H1 (cell line): ENCODE data around the gene DPF3. TPM values are rescaled to one million over a fixed set of nuclear protein-coding genes. Genes with fewer than 3 reads are reported as not detected.

ENCODE experiments used
- CTCF ChIA-PET: fragments of 300-600 bp; sonication (Branson Sonifier 250); formaldehyde crosslinking; loops from one replicate; lab custom pipeline; 2021; ENCODE audit not compliant: partially characterized antibody; lab: Charles Lee
- POLR2A ChIA-PET: fragments of 300-600 bp; sonication (Branson Sonifier 250); formaldehyde crosslinking; loops from one replicate; lab custom pipeline; 2021; ENCODE audit warnings: inconsistent platforms; ENCODE audit not compliant: partially characterized antibody; lab: Charles Lee
- DNase-seq, 2 experiments: peaks; one replicate each; pipeline versions ENCODE4 v3.0.0 to v3.0.0-alpha.2; 2010 to 2022; ENCODE audit warnings: low spot score in 2 of 2, low read depth in 1 of 2, mixed read lengths in 1 of 2
- FAIRE-seq: peaks from 2 replicates; lab custom pipeline; 2011; peaks lifted over from hg19 to GRCh38; lab: Jason Lieb, UNC
- H2AFZ ChIP-seq: 2 replicates; pipeline ENCODE4 v1.8.1; 2012; ENCODE audit warnings: low read length, inconsistent platforms
- H2AK5ac ChIP-seq: 2 replicates; pipeline ENCODE4 v1.6.1; 2013; ENCODE audit warnings: low read depth, low read length
- H2BK120ac ChIP-seq: replicated peaks from 2 replicates; pipeline ENCODE3; 2013; ENCODE audit warnings: low read depth, low read length, inconsistent platforms
- H2BK12ac ChIP-seq: 2 replicates; pipeline ENCODE4 v1.6.1; 2013; ENCODE audit warnings: low read depth, low read length
- H2BK15ac ChIP-seq: 2 replicates; pipeline ENCODE4 v1.6.1; 2013; ENCODE audit warnings: low read length
- H2BK20ac ChIP-seq: 2 replicates; pipeline ENCODE4 v1.6.1; 2013; ENCODE audit warnings: low read length
- H2BK5ac ChIP-seq: 2 replicates; pipeline ENCODE4 v1.6.1; 2013; ENCODE audit warnings: low read depth, low read length
- H3K14ac ChIP-seq: 2 replicates; pipeline ENCODE4 v1.6.1; 2013; ENCODE audit warnings: inconsistent platforms; ENCODE audit not compliant: insufficient read length
- H3K18ac ChIP-seq: 2 replicates; pipeline ENCODE4 v1.6.1; 2013; ENCODE audit warnings: low read length; ENCODE audit errors: extremely low read depth
- H3K23ac ChIP-seq: 2 replicates; pipeline ENCODE4 v1.6.1; 2013; ENCODE audit warnings: inconsistent platforms; ENCODE audit not compliant: insufficient read length
- H3K23me2 ChIP-seq: 2 replicates; pipeline ENCODE4 v1.6.1; 2013; ENCODE audit warnings: low read depth, low read length
- H3K27ac ChIP-seq: 2 replicates; pipeline ENCODE4 v1.6.1; 2011; ENCODE audit warnings: low read depth, low read length, inconsistent platforms
- H3K27me3 ChIP-seq, 4 experiments: replicated peaks in 1 of 4; 1 replicate in 1 of 4; 2 replicates in 3 of 4; pipeline versions ENCODE4 v1.6.1 to v1.8.1; 2011 to 2013; ENCODE audit warnings: low read length in 3 of 4, mild to moderate bottlenecking in 3 of 4, inconsistent platforms in 2 of 4, mixed read lengths in 2 of 4, moderate library complexity in 1 of 4; ENCODE audit not compliant: control insufficient read depth in 3 of 4, insufficient read depth in 3 of 4; ENCODE audit errors: extremely low read depth in 1 of 4
- H3K36me3 ChIP-seq, 4 experiments: 2 replicates each; pipeline versions ENCODE4 v1.6.1 to v1.8.1; 2011 to 2013; ENCODE audit warnings: mild to moderate bottlenecking in 4 of 4, low read length in 3 of 4, moderate library complexity in 2 of 4, control low read depth in 1 of 4, inconsistent platforms in 1 of 4; ENCODE audit not compliant: insufficient read depth in 4 of 4, control insufficient read depth in 2 of 4
- H3K4ac ChIP-seq: replicated peaks from 2 replicates; pipeline ENCODE3; 2013; ENCODE audit warnings: low read length, low read depth, mixed read lengths, inconsistent platforms; ENCODE audit not compliant: insufficient read length
- H3K4me1 ChIP-seq, 4 experiments: replicated peaks in 1 of 4; 1 replicate in 1 of 4; 2 replicates in 3 of 4; pipeline versions ENCODE4 v1.6.1 to v1.8.1; 2011 to 2013; ENCODE audit warnings: low read length in 3 of 4, inconsistent platforms in 2 of 4, mixed read lengths in 1 of 4; ENCODE audit not compliant: insufficient read depth in 4 of 4, control insufficient read depth in 3 of 4
- H3K4me2 ChIP-seq, 2 experiments: 2 replicates each; pipeline versions ENCODE4 v1.6.1 to v1.8.1; 2011 to 2013; ENCODE audit warnings: low read depth in 2 of 2, low read length in 2 of 2, control low read depth in 1 of 2, inconsistent platforms in 1 of 2, mild to moderate bottlenecking in 1 of 2; ENCODE audit not compliant: insufficient read depth in 1 of 2
- H3K4me3 ChIP-seq, 4 experiments: fragments of 200-600, 300-600 bp in 1 of 4; sonication (generic), shearing (Covaris generic), sonication (Bioruptor Twin) in 1 of 4; 2 replicates each; pipeline versions ENCODE4 v1.5.1 to v1.8.1; 2011 to 2016; ENCODE audit warnings: low read length in 4 of 4, low read depth in 3 of 4, control low read depth in 2 of 4, inconsistent platforms in 2 of 4, mild to moderate bottlenecking in 2 of 4, mixed read lengths in 1 of 4, moderate library complexity in 1 of 4; ENCODE audit not compliant: insufficient read depth in 2 of 4; ENCODE audit errors: extremely low read depth in 1 of 4
- H3K56ac ChIP-seq: replicated peaks from 2 replicates; pipeline ENCODE3; 2013; ENCODE audit warnings: low read depth, mild to moderate bottlenecking, mixed read lengths, low read length, inconsistent platforms; ENCODE audit not compliant: insufficient read length
- H3K79me1 ChIP-seq: 2 replicates; pipeline ENCODE4 v1.6.1; 2013; ENCODE audit warnings: low read depth, low read length, control low read depth
- H3K79me2 ChIP-seq, 2 experiments: 2 replicates each; pipeline versions ENCODE4 v1.6.1 to v1.8.1; 2012 to 2013; ENCODE audit warnings: low read length in 2 of 2, mild to moderate bottlenecking in 2 of 2, inconsistent platforms in 1 of 2; ENCODE audit not compliant: insufficient read depth in 2 of 2, control insufficient read depth in 1 of 2
- H3K9ac ChIP-seq, 4 experiments: replicated peaks in 1 of 4; 1 replicate in 1 of 4; 2 replicates in 3 of 4; pipeline versions ENCODE4 v1.6.1 to v1.8.1; 2011 to 2013; ENCODE audit warnings: low read depth in 3 of 4, low read length in 3 of 4, control low read depth in 2 of 4, mild to moderate bottlenecking in 2 of 4, moderate library complexity in 2 of 4, inconsistent platforms in 1 of 4; ENCODE audit errors: extremely low read depth in 1 of 4
- H3K9me3 ChIP-seq, 2 experiments: 2 replicates each; pipeline versions ENCODE4 v1.6.1 to v1.8.1; 2012 to 2013; ENCODE audit warnings: mild to moderate bottlenecking in 2 of 2, moderate library complexity in 2 of 2, control low read depth in 1 of 2, inconsistent platforms in 1 of 2, low read depth in 1 of 2, low read length in 1 of 2, mixed read lengths in 1 of 2; ENCODE audit not compliant: insufficient read depth in 2 of 2
- H4K20me1 ChIP-seq, 2 experiments: replicated peaks in 1 of 2; 2 replicates each; pipeline versions ENCODE3 to v1.8.1; 2011 to 2013; ENCODE audit warnings: inconsistent platforms in 2 of 2, low read length in 2 of 2, mild to moderate bottlenecking in 1 of 2; ENCODE audit not compliant: insufficient read depth in 2 of 2, control insufficient read depth in 1 of 2
- H4K5ac ChIP-seq: 2 replicates; pipeline ENCODE4 v1.6.1; 2013; ENCODE audit warnings: low read length, low read depth, mixed read lengths, inconsistent platforms; ENCODE audit not compliant: insufficient read length
- H4K8ac ChIP-seq: 2 replicates; pipeline ENCODE4 v1.8.0; 2013; ENCODE audit warnings: mild to moderate bottlenecking, moderate library complexity, low read length, inconsistent platforms; ENCODE audit not compliant: insufficient read depth; ENCODE audit errors: extremely low read depth
- H4K91ac ChIP-seq: replicated peaks from 2 replicates; pipeline ENCODE3; 2013; ENCODE audit warnings: low read length, mixed read lengths, inconsistent platforms; ENCODE audit not compliant: insufficient read length
- BACH1 ChIP-seq: IDR thresholded peaks from 2 replicates; pipeline ENCODE4 v1.6.1; 2012; ENCODE audit warnings: low read length, improper control_type of control experiment
- NANOG ChIP-seq: IDR thresholded peaks from 2 replicates; pipeline ENCODE4 v1.6.1; 2011; ENCODE audit warnings: low read length, low read depth, mild to moderate bottlenecking, inconsistent platforms; ENCODE audit not compliant: insufficient read depth, poor library complexity, severe bottlenecking
- SRF ChIP-seq: IDR thresholded peaks from 2 replicates; pipeline ENCODE4 v1.6.1; 2011; ENCODE audit warnings: mild to moderate bottlenecking, low read depth, low read length, moderate library complexity
- ZNF274 ChIP-seq: IDR thresholded peaks from 2 replicates; pipeline ENCODE4 v1.7.0; 2012; ENCODE audit warnings: low read length, borderline replicate concordance; ENCODE audit errors: extremely low read depth
- WGBS, 2 experiments: shearing (Covaris generic) in 1 of 2; methylation state at CpG; one replicate each; pipeline versions ENCODE4 v1.1.6 to v1.1.7; 2013 to 2015; ENCODE audit warnings: low lambda C conversion rate in 2 of 2, mixed read lengths in 2 of 2, inconsistent platforms in 1 of 2, low coverage in 1 of 2, missing lambda C conversion rate in 1 of 2; ENCODE audit not compliant: insufficient replicate concordance in 2 of 2, insufficient coverage in 1 of 2, insufficient read length in 1 of 2; ENCODE audit errors: extremely low coverage in 1 of 2, missing lambda C conversion rate in 1 of 2; 5-methylcytosine and 5-hydroxymethylcytosine counted together
- polyA plus RNA-seq, 7 experiments: library from polyadenylated mRNA; depleted of rRNA in 3 of 7; stranded (reverse) in 5 of 7; unstranded in 2 of 7; fragments of >200 nt in 5 of 7; fragments of 200-250 nt in 2 of 7; gene quantifications; 1 replicate in 5 of 7; 2 replicates in 1 of 7; 4 replicates in 1 of 7; pipeline versions ENCODE4 v1.2.1 to v1.2.3, GENCODE V29; 2011 to 2013; ENCODE audit warnings: missing spikeins in 2 of 7, mixed read lengths in 2 of 7
- total RNA-seq: library from RNA; stranded (reverse); fragmentation: NEBNext Ultra II Directional; extraction: Animal tissue kit (Norgen Biotek cat#: 25700); gene quantifications from 2 replicates; pipeline ENCODE4 v1.2.1, GENCODE V29; 2021

DPF3 gene
- total and polyA plus RNA-seq, 2 of the 8 experiments (the other 6 are each of a cell fraction or from before 2014, with no cell fraction given), result 0.19 TPM; not detected in 1

GRCh38 chr14:72902801-72903530 lies 9.1 kb upstream of the DPF3 start:
- POLR2A ChIA-PET, result interaction anchor here (0.6 kb wide), 1 partner anchor 56 kb away, joined by 4 read pairs; no protein-coding TSS in a partner anchor
- FAIRE-seq, result no peak
- no peak overlapping the region for H3K23ac ChIP-seq

More at GRCh38 chr14:72902801-72903530, 9.1 kb upstream of the DPF3 start:
- CTCF ChIA-PET, result interaction anchor here (0.7 to 5.6 kb wide), 20 partner anchors 9 to 818 kb away, joined by 3 to 113 read pairs (median 4); partner anchors contain the start of gene DPF3
- Histone ChIP-seq H3K9ac (no peak overlapping the region), H3K18ac (no peak overlapping the region), H4K91ac (no peak overlapping the region), H3K4me2 (no peak overlapping the region), H3K56ac (no peak overlapping the region), H3K4me3 (no peak overlapping the region), H3K23me2 (no peaks in the 10 kb centered on the region), H3K79me1 (no peaks in the 10 kb centered on the region)
- no peak for DNase-seq
- TF ChIP-seq NANOG, result no peak
- no peak for TF ChIP-seq SRF
- TF ChIP-seq BACH1, result no peak
- TF ChIP-seq ZNF274, result no peak
- TF ChIP-seq, all 59 proteins: peak for 0
- 91% methylated on average over 5 of the region's 5 CpGs; no CpG with 5 or more reads in 1 of the 2 experiments for WGBS, 2 experiments
- Histone ChIP-seq H2BK5ac (no peak overlapping the region), H2AFZ (no peak overlapping the region), H2BK20ac (no peak overlapping the region), H2AK5ac (no peak overlapping the region), H4K5ac (no peak overlapping the region), H3K4ac (no peak overlapping the region), H2BK120ac (no peak overlapping the region), H2BK15ac (no peak overlapping the region), H3K14ac (no peak overlapping the region), H3K27me3 (no peaks in the 10 kb centered on the region), H3K36me3 (no peaks in the 10 kb centered on the region), H4K8ac (no peak overlapping the region), H3K4me1 (peaks cover 0 to 8% (median 0%) of the 10 kb centered on the region in 4 experiments; a peak in 3 of 7 replicates), H3K79me2 (no peaks in the 10 kb centered on the region), H4K20me1 (no peaks in the 10 kb centered on the region), H2BK12ac (no peak overlapping the region), H3K9me3 (no peaks in the 10 kb centered on the region), H3K27ac (no peak overlapping the region)
